ENCODE measurements around the gene ADGRL3.
"Not testable (repeated sequence)": the region's sequence is repeated elsewhere in the genome, so short reads cannot be mapped to it uniquely, and the experiment has no call there.

The ADGRL3 gene

GRCh38 chr4:61758596-61758995, 558.5 kb downstream of the ADGRL3 start:
- not testable (repeated sequence) for H3K23ac ChIP-seq (ENCODE audit: low read length); H4K8ac ChIP-seq (ENCODE audit: low read depth, low read length); H4K12ac ChIP-seq (ENCODE audit: low read depth, low read length); H2BK12ac ChIP-seq (ENCODE audit: low read length); H3K36me3 ChIP-seq (ENCODE audit: control insufficient read depth in 1 of 2, insufficient read depth in 2 of 2, low read length in 2 of 2); H3K4me1 ChIP-seq (ENCODE audit: control insufficient read depth in 1 of 2, insufficient read depth in 2 of 2, low read length in 2 of 2); H3K9ac ChIP-seq (ENCODE audit: low read length); H3K4me2 ChIP-seq (ENCODE audit: low read length); H3K4ac ChIP-seq (ENCODE audit: low read depth, low read length); H3K4me3 ChIP-seq (ENCODE audit: low read depth, low read length); H2BK5ac ChIP-seq (ENCODE audit: low read depth, low read length, poor library complexity); H3K79me1 ChIP-seq (ENCODE audit: low read length); H2BK120ac ChIP-seq (ENCODE audit: insufficient read depth, low read length, poor library complexity); H3K27ac ChIP-seq (ENCODE audit: low read depth, low read length); H4K91ac ChIP-seq (ENCODE audit: low read depth, low read length); H3K18ac ChIP-seq (ENCODE audit: low read length); DNase-seq; H2AK5ac ChIP-seq (ENCODE audit: low read length); H3K27me3 ChIP-seq (ENCODE audit: insufficient read depth, low read length); H3K9me3 ChIP-seq (ENCODE audit: insufficient read depth, low read depth, low read length); H2AFZ ChIP-seq (ENCODE audit: insufficient read depth, low read length, poor library complexity); H3K79me2 ChIP-seq (ENCODE audit: control insufficient read depth, insufficient read depth, low read length, poor library complexity); H3K14ac ChIP-seq (ENCODE audit: low read length)
- no CpG with 5 or more reads among the region's 1 CpG for WGBS (ENCODE audit: extremely low coverage, insufficient coverage, insufficient read length)

- not testable (repeated sequence) for H2BK5ac ChIP-seq (ENCODE audit: low read depth, low read length, poor library complexity); H3K27me3 ChIP-seq (ENCODE audit: insufficient read depth, low read length); H4K8ac ChIP-seq (ENCODE audit: low read depth, low read length); H3K79me2 ChIP-seq (ENCODE audit: control insufficient read depth, insufficient read depth, low read length, poor library complexity); H2AK5ac ChIP-seq (ENCODE audit: low read length); DNase-seq; H3K23ac ChIP-seq (ENCODE audit: low read length); H3K4ac ChIP-seq (ENCODE audit: low read depth, low read length); H3K9me3 ChIP-seq (ENCODE audit: insufficient read depth, low read depth, low read length); H4K12ac ChIP-seq (ENCODE audit: low read depth, low read length); H3K27ac ChIP-seq (ENCODE audit: low read depth, low read length); H3K14ac ChIP-seq (ENCODE audit: low read length); H4K91ac ChIP-seq (ENCODE audit: low read depth, low read length); H3K4me3 ChIP-seq (ENCODE audit: low read depth, low read length); H3K4me2 ChIP-seq (ENCODE audit: low read length); H3K79me1 ChIP-seq (ENCODE audit: low read length); H2BK12ac ChIP-seq (ENCODE audit: low read length); H2BK120ac ChIP-seq (ENCODE audit: insufficient read depth, low read length, poor library complexity); H3K36me3 ChIP-seq (ENCODE audit: control insufficient read depth in 1 of 2, insufficient read depth in 2 of 2, low read length in 2 of 2); H3K18ac ChIP-seq (ENCODE audit: low read length); H3K4me1 ChIP-seq (ENCODE audit: control insufficient read depth in 1 of 2, insufficient read depth in 2 of 2, low read length in 2 of 2); H3K9ac ChIP-seq (ENCODE audit: low read length); H2AFZ ChIP-seq (ENCODE audit: insufficient read depth, low read length, poor library complexity)
- WGBS (ENCODE audit: extremely low coverage, insufficient coverage, insufficient read length): no CpG with 5 or more reads among the region's 7 CpGs
Observed at GRCh38 chr4:61759245-61759644, 559.1 kb downstream of the ADGRL3 start.

GRCh38 chr4:61759885-61760284, 559.8 kb downstream of the ADGRL3 start:
- H2BK120ac ChIP-seq (ENCODE audit: insufficient read depth, low read length, poor library complexity); H2AK5ac ChIP-seq (ENCODE audit: low read length); H3K18ac ChIP-seq (ENCODE audit: low read length); H4K12ac ChIP-seq (ENCODE audit: low read depth, low read length); H2BK12ac ChIP-seq (ENCODE audit: low read length); H3K4me1 ChIP-seq (ENCODE audit: control insufficient read depth in 1 of 2, insufficient read depth in 2 of 2, low read length in 2 of 2); H3K14ac ChIP-seq (ENCODE audit: low read length); H3K9me3 ChIP-seq (ENCODE audit: insufficient read depth, low read depth, low read length); H3K36me3 ChIP-seq (ENCODE audit: control insufficient read depth in 1 of 2, insufficient read depth in 2 of 2, low read length in 2 of 2); H3K4me3 ChIP-seq (ENCODE audit: low read depth, low read length); H2AFZ ChIP-seq (ENCODE audit: insufficient read depth, low read length, poor library complexity); DNase-seq; H3K23ac ChIP-seq (ENCODE audit: low read length); H3K4me2 ChIP-seq (ENCODE audit: low read length); H3K27ac ChIP-seq (ENCODE audit: low read depth, low read length); H3K27me3 ChIP-seq (ENCODE audit: insufficient read depth, low read length); H4K8ac ChIP-seq (ENCODE audit: low read depth, low read length); H3K9ac ChIP-seq (ENCODE audit: low read length); H4K91ac ChIP-seq (ENCODE audit: low read depth, low read length); H3K79me1 ChIP-seq (ENCODE audit: low read length); H2BK5ac ChIP-seq (ENCODE audit: low read depth, low read length, poor library complexity); H3K79me2 ChIP-seq (ENCODE audit: control insufficient read depth, insufficient read depth, low read length, poor library complexity); H3K4ac ChIP-seq (ENCODE audit: low read depth, low read length): not testable (repeated sequence)
- no CpG with 5 or more reads among the region's 4 CpGs for WGBS (ENCODE audit: extremely low coverage, insufficient coverage, insufficient read length)

GRCh38 chr4:61760820-61761219, 560.7 kb downstream of the ADGRL3 start:
- Histone ChIP-seq H4K12ac (ENCODE audit: low read depth, low read length) (no peak overlapping the region), H3K27ac (ENCODE audit: low read depth, low read length) (no peak overlapping the region), H3K4me3 (ENCODE audit: low read depth, low read length) (no peak overlapping the region), H4K8ac (ENCODE audit: low read depth, low read length) (no peak overlapping the region), H2BK12ac (ENCODE audit: low read length) (no peak overlapping the region), H2BK5ac (ENCODE audit: low read depth, low read length, poor library complexity) (no peak overlapping the region), H3K4me2 (ENCODE audit: low read length) (no peak overlapping the region), H3K18ac (ENCODE audit: low read length) (no peak overlapping the region), H3K79me2 (ENCODE audit: control insufficient read depth, insufficient read depth, low read length, poor library complexity) (no peaks in the 10 kb centered on the region), H3K9me3 (ENCODE audit: insufficient read depth, low read depth, low read length) (peaks cover 3% of the 10 kb centered on the region), H4K91ac (ENCODE audit: low read depth, low read length) (no peak overlapping the region), H2AK5ac (ENCODE audit: low read length) (no peak overlapping the region), H2BK120ac (ENCODE audit: insufficient read depth, low read length, poor library complexity) (no peak overlapping the region), H3K79me1 (ENCODE audit: low read length) (no peaks in the 10 kb centered on the region), H3K4me1 (ENCODE audit: control insufficient read depth in 1 of 2, insufficient read depth in 2 of 2, low read length in 2 of 2) (no peaks in the 10 kb centered on the region), H3K9ac (ENCODE audit: low read length) (no peak overlapping the region), H3K23ac (ENCODE audit: low read length) (no peak overlapping the region), H3K14ac (ENCODE audit: low read length) (no peak overlapping the region), H3K4ac (ENCODE audit: low read depth, low read length) (no peak overlapping the region), H3K36me3 (ENCODE audit: control insufficient read depth in 1 of 2, insufficient read depth in 2 of 2, low read length in 2 of 2) (no peaks in the 10 kb centered on the region), H2AFZ (ENCODE audit: insufficient read depth, low read length, poor library complexity) (no peak overlapping the region), H3K27me3 (ENCODE audit: insufficient read depth, low read length) (no peaks in the 10 kb centered on the region)
- DNase-seq: no peak
- no CpG with 5 or more reads among the region's 2 CpGs for WGBS (ENCODE audit: extremely low coverage, insufficient coverage, insufficient read length)

Data from trophoblast cell (in vitro differentiated cells and primary cell).